Activated CD8-positive, alpha-beta T cell treated with anti-CD3 and anti-CD28 coated beads for 36 hours (primary cell): Measurements from ENCODE around the gene KDM4C. TPM values are rescaled to one million over a fixed set of nuclear protein-coding genes. Genes with fewer than 3 reads are reported as not detected.

ENCODE experiments used
- ATAC-seq: fragments of 200-7000 bp; cut with Tn5 transposase; one replicate; pipeline ENCODE4 v1.10.0; 2021; ENCODE audit warnings: mild to moderate bottlenecking, moderate library complexity
- CTCF ChIA-PET: fragments of 350-600 bp; sonication (Branson Sonifier 250); formaldehyde crosslinking; loops from one replicate; lab custom pipeline; 2021; ENCODE audit warnings: antibody characterized with exemption; lab: Charles Lee
- POLR2A ChIA-PET: fragments of 350-600 bp; sonication (Branson Sonifier 250); formaldehyde crosslinking; loops from one replicate; lab custom pipeline; 2021; ENCODE audit warnings: antibody characterized with exemption; lab: Charles Lee
- DNase-seq: peaks from one replicate; pipeline ENCODE4 v3.0.0-alpha.2; 2020
- H3K27ac Mint-ChIP-seq: one replicate; pipeline ENCODE4 v1.8.0; 2021; ENCODE audit warnings: mild to moderate bottlenecking, mixed read lengths
- H3K27me3 Mint-ChIP-seq: one replicate; pipeline ENCODE4 v1.8.0; 2021; ENCODE audit warnings: mixed read lengths
- H3K36me3 Mint-ChIP-seq: one replicate; pipeline ENCODE4 v1.8.0; 2021; ENCODE audit warnings: low read depth, mixed read lengths
- H3K4me1 Mint-ChIP-seq: one replicate; pipeline ENCODE4 v1.8.0; 2021; ENCODE audit warnings: low read depth, mixed read lengths
- H3K4me3 Mint-ChIP-seq: one replicate; pipeline ENCODE4 v1.8.0; 2021; ENCODE audit warnings: mild to moderate bottlenecking, moderate library complexity, mixed read lengths
- H3K9me3 Mint-ChIP-seq: one replicate; pipeline ENCODE4 v1.8.0; 2021; ENCODE audit warnings: mixed read lengths
- intact Hi-C: fragments of 100-400 bp; cut with micrococcal nuclease; formaldehyde crosslinking; loops from one replicate; pipeline ENCODE4 v1.10.0; 2022
- total RNA-seq, 2 experiments: library from RNA; stranded (reverse); gene quantifications; one replicate each; pipeline ENCODE4 v1.2.3, GENCODE V29; 2021
- TF ChIP-seq, protein P1 (sequence below): fragments of 200-600 bp; IDR thresholded peaks from one replicate; pipeline ENCODE4 v1.8.0; 2022; ENCODE audit warnings: antibody characterized with exemption, mild to moderate bottlenecking

The KDM4C gene
- total RNA-seq, 2 experiments from 2014 or later: 31.1 to 32.9 TPM

DNA sequence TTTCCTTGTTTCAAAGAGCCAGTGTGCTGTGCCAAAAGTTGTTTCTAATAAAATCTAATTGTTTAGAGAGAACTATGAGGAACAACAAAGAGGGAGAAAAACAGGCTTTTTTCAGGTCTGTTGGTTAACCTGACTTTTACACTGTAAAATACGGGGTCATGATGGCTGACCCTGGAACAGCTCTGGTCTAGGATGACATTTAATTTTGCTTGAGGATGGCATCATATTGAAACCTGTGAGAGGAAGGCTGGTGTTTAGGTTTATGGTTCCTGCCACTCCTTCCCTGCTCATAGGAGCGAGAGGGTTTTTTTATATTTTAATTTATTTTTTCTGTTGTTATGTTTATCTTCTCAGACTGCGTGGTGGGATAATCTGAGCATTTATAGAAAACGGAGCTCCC lies 327.6 kb downstream of the KDM4C start:
- ChIA-PET CTCF (no interaction called here), POLR2A (no interaction called here)
- Mint-ChIP-seq H3K9me3 (no peaks in the 10 kb centered on the region), H3K4me3 (no peak overlapping the region), H3K27ac (no peak overlapping the region), H3K27me3 (no peaks in the 10 kb centered on the region), H3K4me1 (no peaks in the 10 kb centered on the region), H3K36me3 (peaks cover 11% of the 10 kb centered on the region)
- intact Hi-C loops: no loop called here
- DNase-seq: no peak
- TF ChIP-seq, protein P1, sequence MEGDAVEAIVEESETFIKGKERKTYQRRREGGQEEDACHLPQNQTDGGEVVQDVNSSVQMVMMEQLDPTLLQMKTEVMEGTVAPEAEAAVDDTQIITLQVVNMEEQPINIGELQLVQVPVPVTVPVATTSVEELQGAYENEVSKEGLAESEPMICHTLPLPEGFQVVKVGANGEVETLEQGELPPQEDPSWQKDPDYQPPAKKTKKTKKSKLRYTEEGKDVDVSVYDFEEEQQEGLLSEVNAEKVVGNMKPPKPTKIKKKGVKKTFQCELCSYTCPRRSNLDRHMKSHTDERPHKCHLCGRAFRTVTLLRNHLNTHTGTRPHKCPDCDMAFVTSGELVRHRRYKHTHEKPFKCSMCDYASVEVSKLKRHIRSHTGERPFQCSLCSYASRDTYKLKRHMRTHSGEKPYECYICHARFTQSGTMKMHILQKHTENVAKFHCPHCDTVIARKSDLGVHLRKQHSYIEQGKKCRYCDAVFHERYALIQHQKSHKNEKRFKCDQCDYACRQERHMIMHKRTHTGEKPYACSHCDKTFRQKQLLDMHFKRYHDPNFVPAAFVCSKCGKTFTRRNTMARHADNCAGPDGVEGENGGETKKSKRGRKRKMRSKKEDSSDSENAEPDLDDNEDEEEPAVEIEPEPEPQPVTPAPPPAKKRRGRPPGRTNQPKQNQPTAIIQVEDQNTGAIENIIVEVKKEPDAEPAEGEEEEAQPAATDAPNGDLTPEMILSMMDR: no peak
- ATAC-seq: no peak

DNA sequence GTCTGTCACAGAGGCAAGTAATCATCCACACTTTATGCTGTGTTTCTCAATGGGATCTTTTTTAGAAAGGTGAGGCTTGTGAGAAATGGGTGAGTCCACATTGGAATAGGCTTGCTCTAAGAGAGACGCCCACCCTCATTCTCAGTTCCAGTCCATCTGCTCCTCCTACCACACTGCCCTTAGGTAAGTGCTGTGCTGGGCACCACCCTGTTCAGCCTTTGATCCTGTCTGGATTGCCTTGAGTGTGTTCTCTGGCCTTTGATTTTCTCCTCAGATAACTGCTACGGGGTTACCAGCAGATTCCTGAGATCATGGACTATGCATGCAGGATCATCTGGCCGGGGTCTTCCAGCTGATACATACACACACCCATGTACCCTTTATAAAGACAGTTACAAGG lies 328.6 kb downstream of the KDM4C start:
- no peaks in the 10 kb centered on the region for H3K27me3 Mint-ChIP-seq
- no peak overlapping the region for H3K4me3 Mint-ChIP-seq
- intact Hi-C loops: no loop called here
- ATAC-seq: no peak
- H3K9me3 Mint-ChIP-seq: no peaks in the 10 kb centered on the region
- no peaks in the 10 kb centered on the region for H3K4me1 Mint-ChIP-seq
- H3K27ac Mint-ChIP-seq: no peak overlapping the region
- H3K36me3 Mint-ChIP-seq: peaks cover 10% of the 10 kb centered on the region
- CTCF ChIA-PET: no interaction called here
- POLR2A ChIA-PET: interaction anchor here (0.6 kb wide), 1 partner anchor 101 kb away, joined by 3 read pairs; no protein-coding TSS in a partner anchor
- no peak for DNase-seq
- TF ChIP-seq, protein P1: no peak

- ChIA-PET CTCF (interaction anchor here (0.8 to 1.7 kb wide), 2 partner anchors 55 to 1035 kb away, joined by 3 to 4 read pairs; no protein-coding TSS in a partner anchor), POLR2A (no interaction called here)
- Mint-ChIP-seq H3K27ac (no peak overlapping the region), H3K4me1 (no peaks in the 10 kb centered on the region), H3K4me3 (no peak overlapping the region), H3K9me3 (no peaks in the 10 kb centered on the region), H3K36me3 (peaks cover 16% of the 10 kb centered on the region), H3K27me3 (no peaks in the 10 kb centered on the region)
- ATAC-seq (no peak), DNase-seq (no peak)
- TF ChIP-seq, protein P1: no peak
- intact Hi-C loops: no loop called here
Measured at GRCh38 chr9:7088611-7089010, 330.8 kb downstream of the KDM4C start.

DNA sequence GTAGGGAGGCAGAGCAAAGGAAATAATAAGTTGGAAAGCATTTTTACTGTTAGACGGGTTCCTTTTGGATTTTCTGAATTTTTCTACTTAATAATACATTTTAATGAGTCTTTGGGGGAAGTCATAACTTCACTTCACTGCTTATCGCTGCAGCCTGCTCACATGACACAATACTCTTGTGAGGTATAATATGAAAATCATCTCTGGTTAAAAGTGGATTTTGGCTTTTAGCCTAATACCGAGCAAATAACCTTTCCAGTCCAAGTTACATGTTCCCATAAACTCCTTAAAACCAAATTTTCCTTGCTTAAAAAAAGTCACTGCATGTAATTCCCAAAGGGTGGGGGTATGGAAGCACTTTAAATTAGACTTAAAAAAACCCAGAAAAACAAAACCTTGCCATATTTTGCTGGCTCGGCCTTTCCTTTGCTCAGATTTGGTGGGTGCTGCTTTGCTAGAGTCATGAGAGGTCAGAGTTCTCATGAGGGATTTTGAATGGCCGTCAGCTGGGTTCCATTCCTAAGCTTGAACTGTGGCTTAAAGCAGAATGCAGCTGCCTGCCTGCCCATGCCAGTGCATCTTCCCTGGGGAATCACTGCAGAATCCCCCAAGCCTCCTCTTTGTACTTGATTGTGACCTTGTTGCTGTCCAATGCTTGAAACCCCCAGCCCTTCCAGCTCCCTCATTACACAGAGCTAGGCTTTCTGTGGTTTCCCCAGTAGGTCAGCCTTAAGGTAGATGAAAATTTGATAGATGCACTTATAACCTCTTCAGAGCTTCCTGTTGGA lies 331.8 kb downstream of the KDM4C start:
- Mint-ChIP-seq H3K27me3 (no peaks in the 10 kb centered on the region), H3K9me3 (no peaks in the 10 kb centered on the region), H3K36me3 (peaks cover 20% of the 10 kb centered on the region), H3K4me3 (no peak overlapping the region), H3K27ac (no peak overlapping the region), H3K4me1 (no peaks in the 10 kb centered on the region)
- ATAC-seq: no peak
- ChIA-PET CTCF (interaction anchor here (1.7 kb wide), 1 partner anchor 54 kb away, joined by 4 read pairs; no protein-coding TSS in a partner anchor), POLR2A (no interaction called here)
- DNase-seq: no peak
- intact Hi-C loops: no loop called here
- TF ChIP-seq, protein P1: no peak

GRCh38 chr9:7093040-7093439 lies 335.3 kb downstream of the KDM4C start:
- ChIA-PET POLR2A (no interaction called here), CTCF (no interaction called here)
- Mint-ChIP-seq H3K27ac (no peak overlapping the region), H3K36me3 (peaks cover 37% of the 10 kb centered on the region), H3K9me3 (no peaks in the 10 kb centered on the region), H3K27me3 (no peaks in the 10 kb centered on the region), H3K4me3 (no peak overlapping the region), H3K4me1 (no peaks in the 10 kb centered on the region)
- DNase-seq (no peak), ATAC-seq (no peak)
- intact Hi-C loops: no loop called here
- TF ChIP-seq, protein P1: no peak
